Stomach smooth muscle (tissue), 2 donors: ENCODE results near the gene IRX2.

Source experiments
- H3K27ac ChIP-seq: one replicate; pipeline ENCODE4 v1.7.0; 2013; ENCODE audit warnings: mild to moderate bottlenecking, low read length, inconsistent platforms
- H3K27me3 ChIP-seq, 2 donors: one replicate each; pipeline ENCODE4 v1.7.0; 2013; ENCODE audit warnings: low read length in 2 of 2; ENCODE audit not compliant: insufficient read depth in 2 of 2, control insufficient read depth in 1 of 2
- H3K36me3 ChIP-seq, 2 donors: one replicate each; pipeline ENCODE4 v1.7.0; 2013; ENCODE audit warnings: low read length in 2 of 2; ENCODE audit not compliant: control insufficient read depth in 2 of 2, insufficient read depth in 2 of 2
- H3K4me1 ChIP-seq: one replicate; pipeline ENCODE4 v1.7.0; 2013; ENCODE audit warnings: low read length; ENCODE audit not compliant: control insufficient read depth, insufficient read depth
- H3K4me3 ChIP-seq, 2 donors: one replicate each; pipeline ENCODE4 v1.7.0; 2013; ENCODE audit warnings: low read length in 2 of 2
- H3K9ac ChIP-seq, 2 donors: one replicate each; pipeline ENCODE4 v1.7.0; 2013; ENCODE audit warnings: low read length in 2 of 2, mild to moderate bottlenecking in 1 of 2
- H3K9me3 ChIP-seq, 2 donors: one replicate each; pipeline ENCODE4 v1.7.0; 2013; ENCODE audit warnings: low read length in 2 of 2; ENCODE audit not compliant: control insufficient read depth in 2 of 2
- donor health status: healthy.
- donor health status: Pancreatic carcinoma.

Gene IRX2

DNA sequence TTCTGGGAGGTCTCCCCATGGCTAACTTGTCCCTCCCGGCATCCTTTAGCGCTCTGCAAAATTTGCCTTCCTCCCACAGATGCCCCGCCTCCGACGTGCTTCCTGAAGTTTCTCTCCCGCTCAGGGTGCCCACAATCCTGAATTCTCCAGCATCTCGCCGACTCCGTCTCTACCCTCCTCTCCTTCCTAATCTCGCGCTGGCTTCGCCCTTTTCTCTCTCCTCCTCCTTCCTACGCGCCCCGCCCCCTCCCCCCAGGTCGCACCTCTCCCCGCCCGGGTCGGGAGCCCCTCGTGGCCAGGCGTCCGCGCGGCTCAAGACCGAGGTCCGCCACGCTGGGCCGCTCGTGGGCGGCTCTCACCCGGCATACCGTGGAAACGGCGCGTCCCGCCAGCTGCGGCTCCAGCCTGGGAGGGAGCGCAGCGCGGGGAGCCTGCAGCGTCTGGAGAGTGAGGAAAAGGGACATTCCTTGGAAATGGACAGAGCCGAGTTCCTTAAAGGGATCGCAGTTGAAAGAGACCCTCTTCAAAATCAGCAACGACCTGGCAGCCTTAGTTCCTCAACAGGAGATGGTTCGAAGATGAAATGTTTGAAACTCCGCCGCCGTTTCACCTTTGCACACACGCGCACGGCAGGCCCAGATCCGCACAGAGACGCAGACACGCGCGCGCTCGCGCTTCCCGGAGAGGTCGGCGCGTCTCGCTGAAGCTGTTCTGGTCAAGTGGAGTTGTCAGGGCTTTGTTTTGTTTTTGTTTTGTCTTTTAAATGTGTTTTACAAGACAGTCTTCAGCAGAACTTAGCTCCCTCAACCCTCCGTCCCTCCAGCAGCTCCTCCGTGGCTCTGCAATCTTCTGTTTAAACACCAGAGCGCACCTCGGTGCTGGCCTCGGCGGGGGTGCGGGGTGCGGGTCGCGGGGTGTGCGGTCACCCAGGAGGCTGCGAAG is 5.0 kb upstream of the IRX2 start:
- Histone ChIP-seq H3K4me1 (peaks cover 24% of the 10 kb centered on the region), H3K36me3 (no peaks in the 10 kb centered on the region), H3K27me3 (peaks cover 56 to 71% of the 10 kb centered on the region in 2 donors), H3K9me3 (no peaks in the 10 kb centered on the region), H3K27ac (no peak overlapping the region), H3K9ac (no peak overlapping the region), H3K4me3 (peak overlapping the region; percentile 47 to 48)

DNA sequence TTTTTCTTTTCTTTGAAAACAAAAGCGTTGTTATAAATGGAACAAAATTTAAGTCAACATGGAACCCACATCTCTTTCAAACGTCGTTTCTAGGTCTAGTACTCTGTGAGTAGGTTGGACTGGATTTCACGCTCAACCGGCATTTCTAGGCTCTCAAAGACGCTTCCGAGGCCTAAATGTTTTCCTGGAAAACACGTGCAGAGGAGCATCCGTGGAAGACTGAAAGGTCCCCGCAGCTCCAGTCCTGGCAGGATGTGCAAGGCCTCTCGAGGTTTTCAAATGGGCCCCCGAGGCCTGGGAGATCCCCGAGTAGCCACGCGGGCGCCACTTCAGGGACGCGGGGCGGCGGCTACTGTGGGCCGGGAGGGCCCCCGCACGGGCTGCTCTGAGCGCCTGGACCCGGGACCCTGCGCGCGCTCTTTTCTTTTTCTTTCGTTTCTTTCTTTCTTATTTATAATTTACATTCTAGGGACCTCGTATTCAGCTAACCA is 4.2 kb upstream of the IRX2 start:
- H3K9me3 ChIP-seq, result no peaks in the 10 kb centered on the region
- no peaks in the 10 kb centered on the region for H3K36me3 ChIP-seq
- peaks cover 24% of the 10 kb centered on the region for H3K4me1 ChIP-seq
- no peak overlapping the region for H3K9ac ChIP-seq
- H3K4me3 ChIP-seq, result peak overlapping the region; percentile 29 to 48
- H3K27ac ChIP-seq, result no peak overlapping the region
- peaks cover 56 to 76% of the 10 kb centered on the region in 2 donors for H3K27me3 ChIP-seq

DNA sequence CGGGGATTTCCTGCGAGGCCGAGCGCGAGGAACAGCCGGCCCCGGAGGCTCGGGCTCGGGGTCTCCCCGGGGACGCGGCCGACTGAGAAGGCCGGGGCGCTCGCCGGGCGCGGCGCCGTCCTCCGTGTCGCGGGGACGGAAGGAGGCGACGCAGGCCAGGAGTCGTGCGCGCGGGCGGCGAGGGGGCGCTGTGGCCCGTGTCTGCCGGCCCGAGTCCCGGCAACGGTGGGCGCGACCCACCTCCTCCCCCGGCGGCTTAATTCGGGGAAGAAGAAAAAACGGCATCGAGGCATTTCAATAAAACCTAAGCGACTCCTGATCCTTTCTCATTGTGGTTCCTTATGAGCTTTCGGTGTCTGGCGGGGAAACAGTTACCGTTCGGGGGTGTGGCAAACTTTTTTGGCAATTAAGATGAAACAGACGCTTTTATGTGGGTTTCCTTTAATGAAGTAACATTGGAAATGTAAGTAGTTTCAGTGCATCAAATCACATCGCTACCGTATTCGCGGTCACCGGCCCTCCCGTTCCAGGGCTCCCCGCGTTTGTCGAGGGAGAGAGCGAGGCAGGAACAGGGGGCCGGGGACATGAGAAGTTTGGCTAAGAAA is 3.7 kb upstream of the IRX2 start:
- H3K4me1 ChIP-seq, result peaks cover 28% of the 10 kb centered on the region
- peaks cover 59 to 82% of the 10 kb centered on the region in 2 donors for H3K27me3 ChIP-seq
- H3K9me3 ChIP-seq, result no peaks in the 10 kb centered on the region
- no peak overlapping the region for H3K27ac ChIP-seq
- H3K9ac ChIP-seq, result no peak overlapping the region
- no peaks in the 10 kb centered on the region for H3K36me3 ChIP-seq
- peak overlapping the region in 1 of 2 donors; percentile 29 for H3K4me3 ChIP-seq

DNA sequence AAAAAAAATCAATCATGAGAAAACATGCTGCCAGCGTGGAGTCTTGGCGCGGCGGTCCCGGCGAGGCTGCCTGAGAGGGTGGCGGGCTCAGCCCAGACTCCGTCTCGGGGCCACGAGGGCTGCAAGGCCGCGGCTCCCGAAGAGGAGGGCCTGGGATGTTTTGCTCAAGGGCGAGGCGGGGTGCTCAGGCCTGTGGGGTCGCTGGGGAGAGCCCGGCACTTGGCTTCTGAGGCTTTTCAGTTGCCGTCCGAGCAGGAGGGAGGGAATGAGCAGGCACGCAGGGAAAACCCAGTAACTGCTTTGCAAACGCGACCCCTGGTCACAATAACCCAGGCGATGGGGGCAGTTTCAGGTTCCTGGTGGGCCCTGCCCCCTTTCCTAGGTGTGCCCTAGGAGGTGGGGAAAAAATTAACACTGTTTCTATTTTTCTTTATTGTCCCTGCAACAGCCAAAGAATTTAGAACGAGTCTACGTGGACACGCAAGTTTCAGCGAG is 3.2 kb upstream of the IRX2 start:
- Histone ChIP-seq H3K4me1 (peaks cover 31% of the 10 kb centered on the region), H3K4me3 (no peak overlapping the region), H3K9ac (no peak overlapping the region), H3K27me3 (peaks cover 62 to 86% of the 10 kb centered on the region in 2 donors), H3K9me3 (no peaks in the 10 kb centered on the region), H3K36me3 (no peaks in the 10 kb centered on the region), H3K27ac (no peak overlapping the region)

DNA sequence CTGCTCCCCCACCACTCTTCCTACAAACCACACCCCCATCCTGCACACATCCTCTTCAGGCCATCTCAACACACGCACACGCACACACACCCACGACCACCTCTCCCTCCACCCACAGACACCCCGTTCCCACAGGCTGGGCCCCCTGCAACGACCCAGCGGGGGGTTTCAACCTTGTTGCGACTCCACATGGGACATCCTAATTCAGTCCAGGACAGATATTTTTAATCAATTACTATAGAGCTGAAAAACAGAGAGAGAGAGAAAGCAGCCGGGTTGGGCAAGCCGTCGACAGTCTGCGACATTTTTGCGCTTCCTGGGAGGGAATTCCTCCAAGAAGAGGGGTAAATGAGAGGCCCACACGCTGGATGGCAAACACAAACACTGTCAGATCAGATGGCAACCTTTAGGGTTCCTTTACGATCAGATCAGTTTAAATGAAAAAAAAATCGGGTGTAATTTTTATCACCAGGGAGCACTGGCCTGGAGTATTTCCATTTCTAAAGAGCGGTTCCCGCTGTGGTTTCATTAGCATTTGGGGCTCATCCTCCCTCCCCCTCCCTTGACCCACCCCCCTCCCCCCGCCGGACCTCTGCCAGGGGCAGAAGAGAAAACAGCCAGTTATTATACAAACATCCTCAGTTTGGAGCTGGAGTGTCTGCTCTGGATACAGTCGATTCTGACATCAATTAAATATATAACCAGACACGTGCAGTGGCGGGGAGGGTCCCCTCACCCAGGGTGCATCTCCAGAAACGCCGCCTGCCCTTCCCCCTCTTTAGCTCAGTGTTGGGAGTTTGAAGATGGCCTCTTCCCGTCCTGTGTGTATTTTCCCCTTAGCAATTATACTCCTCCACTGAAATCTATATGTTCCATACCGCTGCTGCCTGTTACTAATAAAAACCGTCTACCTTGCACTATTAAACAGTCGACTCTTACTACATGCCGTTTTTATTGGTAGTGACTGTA is 2.3 kb upstream of the IRX2 start:
- Histone ChIP-seq H3K27me3 (peaks cover 59 to 86% of the 10 kb centered on the region in 2 donors), H3K36me3 (no peaks in the 10 kb centered on the region), H3K4me3 (no peak overlapping the region), H3K4me1 (peaks cover 31% of the 10 kb centered on the region), H3K9ac (no peak overlapping the region), H3K27ac (no peak overlapping the region), H3K9me3 (no peaks in the 10 kb centered on the region)

DNA sequence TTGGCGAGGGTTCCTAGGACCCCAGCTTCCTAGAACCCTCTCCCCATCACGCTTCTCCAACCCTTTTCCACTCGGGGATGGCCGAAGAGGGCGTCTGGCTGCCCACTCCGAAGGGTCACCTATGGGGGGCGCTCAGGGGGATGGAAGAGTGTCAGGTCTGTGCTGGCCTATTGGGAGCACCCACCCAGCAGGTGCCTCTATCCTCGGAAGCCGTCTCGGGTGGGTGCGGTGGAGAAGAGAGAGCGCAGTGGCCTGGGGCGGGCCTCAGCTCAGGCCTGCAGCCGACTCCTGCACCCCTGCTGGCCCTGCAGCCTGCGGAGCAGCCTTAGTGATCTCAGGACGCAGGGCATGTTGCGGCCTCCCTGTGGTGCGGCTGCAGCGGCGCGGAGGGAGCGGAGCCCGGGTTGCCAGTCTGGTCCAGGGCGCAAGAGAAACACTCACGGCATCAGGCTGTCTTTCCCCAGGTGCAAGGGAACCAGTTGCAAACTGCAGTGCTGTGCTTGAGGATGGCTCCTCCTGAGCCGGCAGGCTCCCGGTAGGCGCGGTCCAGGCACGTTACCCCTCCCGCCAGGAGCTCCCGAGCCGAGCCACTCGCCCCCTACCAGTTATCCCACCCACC is 1.5 kb upstream of the IRX2 start:
- Histone ChIP-seq H3K9me3 (no peaks in the 10 kb centered on the region), H3K27ac (no peak overlapping the region), H3K4me3 (no peak overlapping the region), H3K27me3 (peaks cover 57 to 89% of the 10 kb centered on the region in 2 donors), H3K9ac (no peak overlapping the region), H3K4me1 (peaks cover 31% of the 10 kb centered on the region), H3K36me3 (no peaks in the 10 kb centered on the region)

DNA sequence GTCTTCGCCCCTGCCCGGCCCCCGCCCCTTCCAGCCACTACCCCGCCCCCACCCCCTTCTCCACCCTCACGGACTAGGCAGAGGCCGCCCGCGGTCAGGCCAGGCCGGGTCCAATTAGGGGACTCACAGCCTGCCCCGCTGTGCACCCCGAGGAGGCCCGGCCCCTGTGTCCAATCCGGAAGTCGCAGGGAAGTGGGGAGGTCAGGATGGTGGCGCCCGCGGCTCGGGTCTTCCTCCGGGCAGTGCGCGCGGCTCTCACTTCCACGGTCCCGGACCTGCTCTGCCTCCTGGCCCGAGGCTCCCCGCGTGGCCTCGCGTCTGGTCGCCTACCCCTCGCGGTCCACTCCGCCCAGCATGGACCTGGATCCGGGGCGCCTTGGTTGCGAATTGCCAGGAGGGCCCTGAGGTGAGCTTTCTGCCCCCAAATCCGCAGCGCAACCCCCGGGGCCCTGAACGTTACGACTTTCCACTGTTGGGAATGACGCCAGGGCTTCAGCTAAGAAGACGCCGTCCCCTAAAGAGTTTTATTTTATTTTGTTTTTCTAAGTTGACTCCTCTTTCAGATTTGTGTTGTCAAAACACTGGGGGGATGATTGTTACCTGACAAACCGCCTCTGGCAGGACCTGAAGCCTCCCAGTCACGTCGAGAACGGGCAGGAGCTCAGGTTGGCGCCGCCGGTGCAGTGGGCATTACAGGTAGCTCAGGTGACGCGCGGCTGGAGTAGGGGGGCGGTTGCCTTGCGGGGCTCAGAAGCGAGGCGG is 763 bp upstream of the IRX2 start:
- H3K27me3 ChIP-seq, result peaks cover 58 to 89% of the 10 kb centered on the region in 2 donors

DNA sequence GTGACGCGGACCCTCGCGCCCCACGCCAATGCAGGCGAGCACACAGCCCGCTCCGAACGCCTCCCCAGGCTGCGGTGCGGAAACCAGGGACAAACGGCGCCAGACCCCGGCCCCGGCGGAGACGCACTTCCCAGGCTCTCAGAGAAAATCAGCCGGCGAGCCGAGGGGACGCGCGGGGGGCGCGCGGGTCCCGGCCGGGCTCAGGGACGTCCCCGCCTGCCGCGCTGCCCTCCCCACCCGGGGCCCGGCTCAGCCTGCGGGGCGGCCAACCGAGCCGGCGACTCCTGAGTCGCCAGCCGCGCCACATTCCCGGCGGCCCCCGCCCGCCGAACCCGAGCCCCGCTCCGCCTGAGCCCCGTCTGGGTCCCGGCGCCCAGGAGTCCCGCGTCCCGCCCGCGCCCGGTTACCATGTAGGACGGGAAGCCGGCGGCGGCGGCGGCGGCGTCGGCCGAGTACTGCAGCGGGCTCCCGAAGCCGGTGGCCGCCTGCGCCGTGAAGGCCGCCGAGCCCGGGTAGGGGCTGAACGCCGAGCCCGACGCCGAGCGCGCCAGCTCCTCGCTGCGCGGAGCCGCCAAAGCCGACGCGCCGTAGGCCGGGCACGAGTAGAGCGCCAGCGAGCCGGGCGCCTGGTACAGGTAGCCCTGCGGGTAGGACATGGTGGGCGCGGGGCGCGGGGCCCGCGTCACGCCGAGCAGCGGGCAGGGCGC is 566 bp downstream of the IRX2 start:
- no peak overlapping the region for H3K27ac ChIP-seq
- H3K4me1 ChIP-seq, result peaks cover 22% of the 10 kb centered on the region
- H3K36me3 ChIP-seq, result no peaks in the 10 kb centered on the region
- peaks cover 52 to 82% of the 10 kb centered on the region in 2 donors for H3K27me3 ChIP-seq
- no peak overlapping the region for H3K4me3 ChIP-seq
- no peak overlapping the region for H3K9ac ChIP-seq
- no peaks in the 10 kb centered on the region for H3K9me3 ChIP-seq

More for the DNA sequence above, 763 bp upstream of the IRX2 start:
- peaks cover 31% of the 10 kb centered on the region for H3K4me1 ChIP-seq
- no peaks in the 10 kb centered on the region for H3K36me3 ChIP-seq
- H3K4me3 ChIP-seq, result peak overlapping the region in 1 of 2 donors; percentile 49
- H3K9me3 ChIP-seq, result no peaks in the 10 kb centered on the region
- no peak overlapping the region for H3K27ac ChIP-seq
- H3K9ac ChIP-seq, result no peak overlapping the region
